GM12878 (cell line): ENCODE data around the gene HK2. TPM values are rescaled to one million over a fixed set of nuclear protein-coding genes. Genes with fewer than 3 reads are reported as not detected.

Source experiments
- ATAC-seq: fragments of 200-7000 bp; cut with Tn5 transposase; 3 replicates; pipeline ENCODE4 v1.9.1; 2020; ENCODE audit warnings: mild to moderate bottlenecking, moderate library complexity
- BruUV-seq: library from RNA; stranded (reverse); fragments of 400-500 nt; replicated peaks from 2 replicates; lab custom pipeline; 2021; lab: Mats Ljungman, UMichigan
- CTCF ChIA-PET: fragments of 300-600 bp; sonication (Branson Sonifier 250); formaldehyde crosslinking; extraction: SDS; loops from one replicate; lab custom pipeline; 2021; ENCODE audit warnings: inconsistent platforms; lab: Yijun Ruan, JAX
- POLR2A ChIA-PET: fragments of 350-600 bp; formaldehyde crosslinking; extraction: SDS; loops from one replicate; lab custom pipeline; 2021; ENCODE audit warnings: inconsistent platforms; lab: Charles Lee
- RAD21 ChIA-PET: fragments of 300-600 bp; sonication (Branson Sonifier 250); formaldehyde crosslinking; loops from one replicate; lab custom pipeline; 2023; ENCODE audit warnings: antibody characterized with exemption; ENCODE audit not compliant: unreplicated experiment; lab: Charles Lee
- SMC1A ChIA-PET: fragments of 300-600 bp; sonication (Branson Sonifier 250); formaldehyde crosslinking; loops from one replicate; lab custom pipeline; 2023; ENCODE audit not compliant: unreplicated experiment, uncharacterized antibody; lab: Charles Lee
- DNase-seq: peaks from one replicate; pipeline ENCODE4 v3.0.0-alpha.2; 2011; ENCODE audit warnings: low read depth, low spot score
- FAIRE-seq: peaks from 3 replicates; lab custom pipeline; 2011; peaks lifted over from hg19 to GRCh38; lab: Jason Lieb, UNC
- H2AFZ ChIP-seq: 2 replicates; pipeline ENCODE4 v1.6.0; 2011; ENCODE audit warnings: low read depth, low read length, control low read depth; ENCODE audit not compliant: control insufficient read depth
- H3K27ac ChIP-seq: 2 replicates; pipeline ENCODE4 v1.5.1; 2011; ENCODE audit warnings: control low read depth; ENCODE audit not compliant: control insufficient read depth, insufficient read depth
- H3K27me3 ChIP-seq, 2 experiments: replicated peaks in 1 of 2; 2 replicates each; pipeline versions ENCODE4 v1.6.0 to v1.6.1; 2011; ENCODE audit warnings: low read length in 1 of 2; ENCODE audit not compliant: control insufficient read depth in 2 of 2, insufficient read depth in 2 of 2
- H3K36me3 ChIP-seq, 2 experiments: 2 replicates each; pipeline ENCODE4 v1.5.1; 2011; ENCODE audit warnings: low read length in 1 of 2; ENCODE audit not compliant: control insufficient read depth in 2 of 2, insufficient read depth in 2 of 2
- H3K4me1 ChIP-seq: 2 replicates; pipeline ENCODE4 v1.6.1; 2011; ENCODE audit warnings: mild to moderate bottlenecking, low read length, moderate library complexity, mixed read lengths; ENCODE audit not compliant: control insufficient read depth, insufficient read depth
- H3K4me2 ChIP-seq: 2 replicates; pipeline ENCODE4 v1.6.0; 2011; ENCODE audit warnings: control low read depth; ENCODE audit not compliant: control insufficient read depth, insufficient read depth
- H3K4me3 ChIP-seq: fragments of 200-600 bp; sonication (generic); 2 replicates; pipeline ENCODE4 v1.5.1; 2016
- H3K79me2 ChIP-seq: 2 replicates; pipeline ENCODE4 v1.6.0; 2011; ENCODE audit warnings: low read length; ENCODE audit not compliant: control insufficient read depth, insufficient read depth
- H3K9ac ChIP-seq: 2 replicates; pipeline ENCODE4 v1.8.0; 2011; ENCODE audit warnings: low read length, control low read depth, mixed read lengths; ENCODE audit not compliant: control insufficient read depth, insufficient read depth
- H3K9me3 ChIP-seq: replicated peaks from 3 replicates; pipeline ENCODE4 v1.5.1; 2011; ENCODE audit warnings: mild to moderate bottlenecking, low read length; ENCODE audit not compliant: control insufficient read depth, insufficient read depth
- H4K20me1 ChIP-seq: 2 replicates; pipeline ENCODE4 v1.6.0; 2011; ENCODE audit not compliant: control insufficient read depth, insufficient read depth
- CBFB ChIP-seq: IDR thresholded peaks from 2 replicates; pipeline ENCODE4 v1.6.1; 2016; ENCODE audit warnings: antibody characterized with exemption, low read depth
- CREM ChIP-seq: IDR thresholded peaks from 2 replicates; pipeline ENCODE4 v1.6.1; 2014; ENCODE audit warnings: antibody characterized with exemption, low read depth
- KAT2A ChIP-seq: conservative IDR thresholded peaks from 2 replicates; pipeline ENCODE4 v1.6.1; 2011; ENCODE audit warnings: low read depth, low read length; ENCODE audit not compliant: control insufficient read depth
- LARP7 ChIP-seq: fragments of 450-650 bp; IDR thresholded peaks from 2 replicates; pipeline ENCODE4 v1.6.1; 2017; ENCODE audit warnings: mild to moderate bottlenecking
- MTA2 ChIP-seq: fragments of 450-650 bp; IDR thresholded peaks from 2 replicates; pipeline ENCODE4 v1.6.1; 2016; ENCODE audit warnings: low read depth, mild to moderate bottlenecking, moderate library complexity
- PAX8 ChIP-seq: fragments of 450-650 bp; IDR thresholded peaks from 2 replicates; pipeline ENCODE4 v1.6.1; 2017; ENCODE audit warnings: mild to moderate bottlenecking, moderate library complexity
- POU2F2 ChIP-seq: IDR thresholded peaks from 3 replicates; pipeline ENCODE4 v1.6.1; 2011; ENCODE audit warnings: low read depth, mild to moderate bottlenecking, low read length, borderline replicate concordance
- RAD21 ChIP-seq: IDR thresholded peaks from 2 replicates; pipeline ENCODE4 v1.6.1; 2011; ENCODE audit warnings: mild to moderate bottlenecking, low read depth, low read length, moderate library complexity; ENCODE audit not compliant: insufficient read depth
- SMAD1 ChIP-seq: fragments of 450-650 bp; IDR thresholded peaks from 2 replicates; pipeline ENCODE4 v1.6.1; 2018; ENCODE audit warnings: mild to moderate bottlenecking, low read depth; ENCODE audit not compliant: partially characterized antibody
- SREBF1 ChIP-seq: IDR thresholded peaks from 2 replicates; pipeline ENCODE4 v1.6.1; 2012; ENCODE audit warnings: mild to moderate bottlenecking, low read length
- STAT1 ChIP-seq: fragments of 450-650 bp; conservative IDR thresholded peaks from 2 replicates; pipeline ENCODE4 v1.6.1; 2014; ENCODE audit warnings: antibody characterized with exemption, mild to moderate bottlenecking
- ZBTB33 ChIP-seq: fragments of 450-650 bp; IDR thresholded peaks from 2 replicates; pipeline ENCODE4 v1.6.1; 2017; ENCODE audit warnings: mild to moderate bottlenecking
- ZNF622 ChIP-seq: fragments of 450-650 bp; IDR thresholded peaks from 2 replicates; pipeline ENCODE4 v1.6.1; 2017; ENCODE audit warnings: mild to moderate bottlenecking, inconsistent platforms
- WGBS: methylation state at CpG from one replicate; pipeline ENCODE4 v1.1.6; 2016; ENCODE audit warnings: low lambda C conversion rate; ENCODE audit not compliant: insufficient replicate concordance, insufficient coverage; ENCODE audit errors: missing lambda C conversion rate; 5-methylcytosine and 5-hydroxymethylcytosine counted together
- in situ Hi-C: fragments of 300-500 bp; cut with MboI; formaldehyde crosslinking; loops from 9 replicates; pipeline ENCODE4 v1.14.3; 2018; ENCODE audit warnings: mixed read lengths
- intact Hi-C: fragments of 100-400 bp; cut with micrococcal nuclease; formaldehyde crosslinking; loops from one replicate; pipeline ENCODE4 v1.14.2; 2022; ENCODE audit not compliant: unreplicated experiment
- polyA plus RNA-seq, 11 experiments: library from polyadenylated mRNA; depleted of rRNA in 4 of 11; unstranded in 6 of 11; stranded (reverse) in 5 of 11; fragments of >200 nt; fragmentation: Nextera tagmentation in 4 of 11; fragmentation: Illumina TruSeq in 1 of 11; extraction: Ambion mirVana in 4 of 11; extraction: Trizol in 1 of 11; gene quantifications; 1 replicate in 1 of 11; 2 replicates in 10 of 11; pipeline versions ENCODE4 v1.2.1 to v1.2.3, GENCODE V29; 2011 to 2016; ENCODE audit warnings: inconsistent platforms in 2 of 11, missing spikeins in 2 of 11, low read depth in 1 of 11
- total RNA-seq, 4 experiments: library from RNA; depleted of rRNA in 3 of 4; stranded (reverse); fragments of >200 nt in 3 of 4; fragmentation: Illumina TruSeq in 1 of 4; extraction: Trizol in 1 of 4; gene quantifications; 2 replicates each; pipeline versions ENCODE4 v1.2.1 to v1.2.3, GENCODE V29; 2013 to 2021
- TF ChIP-seq, protein P1 (sequence below): fragments of 450-650 bp; IDR thresholded peaks from 2 replicates; pipeline ENCODE4 v1.6.1; 2016; ENCODE audit warnings: mild to moderate bottlenecking

Gene HK2
- total and polyA plus RNA-seq, 10 of the 15 experiments (the other 5 are each of a cell fraction or from before 2014, with no cell fraction given) = 5.0 to 73.1 (median 20.2) TPM

DNA sequence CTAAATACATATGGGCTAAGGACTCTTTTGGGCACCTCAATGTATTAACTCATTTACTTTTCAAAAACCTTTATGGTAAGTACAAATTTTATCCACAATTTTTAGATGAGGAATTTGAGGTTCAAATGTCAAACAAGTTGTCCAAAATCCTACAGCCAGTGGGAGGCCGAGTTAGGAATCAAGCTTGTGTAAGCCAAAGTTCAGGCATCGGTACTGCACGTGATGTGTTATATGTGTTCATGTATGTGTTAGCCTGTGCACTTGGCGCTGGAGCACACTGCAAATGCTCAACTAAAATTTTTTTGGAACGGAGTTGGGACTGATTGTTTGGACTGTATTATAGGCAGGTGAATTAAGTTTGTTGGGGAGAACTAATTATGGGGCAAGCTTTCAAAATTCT lies 22.7 kb downstream of the HK2 start:
- ATAC-seq = no peak
- ChIA-PET RAD21 (interaction anchor here (0.9 kb wide), 1 partner anchor 9 kb away, joined by 3 read pairs; no protein-coding TSS in a partner anchor), CTCF (interaction anchor here (3.2 kb wide), 1 partner anchor 20 kb away, joined by 13 read pairs; no protein-coding TSS in a partner anchor), SMC1A (interaction anchor here (0.6 to 2.8 kb wide), 2 partner anchors 19 to 630 kb away, joined by 3 to 12 read pairs; no protein-coding TSS in a partner anchor), POLR2A (no interaction called here)
- TF ChIP-seq ZNF622 (no peak), ZBTB33 (no peak), CBFB (no peak), RAD21 (no peak), SMAD1 (no peak), CREM (no peak), PAX8 (no peak), POU2F2 (no peak), KAT2A (no peak), LARP7 (no peak), SREBF1 (no peak), MTA2 (no peak), STAT1 (no peak)
- TF ChIP-seq, protein P1, sequence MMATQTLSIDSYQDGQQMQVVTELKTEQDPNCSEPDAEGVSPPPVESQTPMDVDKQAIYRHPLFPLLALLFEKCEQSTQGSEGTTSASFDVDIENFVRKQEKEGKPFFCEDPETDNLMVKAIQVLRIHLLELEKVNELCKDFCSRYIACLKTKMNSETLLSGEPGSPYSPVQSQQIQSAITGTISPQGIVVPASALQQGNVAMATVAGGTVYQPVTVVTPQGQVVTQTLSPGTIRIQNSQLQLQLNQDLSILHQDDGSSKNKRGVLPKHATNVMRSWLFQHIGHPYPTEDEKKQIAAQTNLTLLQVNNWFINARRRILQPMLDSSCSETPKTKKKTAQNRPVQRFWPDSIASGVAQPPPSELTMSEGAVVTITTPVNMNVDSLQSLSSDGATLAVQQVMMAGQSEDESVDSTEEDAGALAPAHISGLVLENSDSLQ = no peak
- Histone ChIP-seq H3K27ac (no peak overlapping the region), H3K27me3 (no peaks in the 10 kb centered on the region), H3K36me3 (peaks cover 16 to 39% of the 10 kb centered on the region in 2 experiments), H3K79me2 (peaks cover 33% of the 10 kb centered on the region), H2AFZ (no peak overlapping the region), H4K20me1 (no peaks in the 10 kb centered on the region; the same call in 1 of the 2 replicates), H3K4me2 (no peak overlapping the region), H3K4me3 (no peak overlapping the region), H3K4me1 (peaks cover 4% of the 10 kb centered on the region; the same call in 1 of the 2 replicates), H3K9me3 (no peaks in the 10 kb centered on the region), H3K9ac (no peak overlapping the region)
- no peak for FAIRE-seq
- BruUV-seq = no TSS peak
- in situ Hi-C loops = no loop called here
- WGBS = 93% methylated on average over 5 of the region's 5 CpGs
- no peak for DNase-seq
- intact Hi-C loops = no loop called here
